ENCODE measurements around the gene NFE2. TPM values are rescaled to one million over a fixed set of nuclear protein-coding genes. Genes with fewer than 3 reads are reported as not detected.
"Not testable (repeated sequence)": the region's sequence is repeated elsewhere in the genome, so short reads cannot be mapped to it uniquely, and the experiment has no call there.

NFE2 gene
- polyA plus RNA-seq, 4 donors = 0.07 to 0.30 TPM; not detected in 2

GRCh38 chr12:54324617-54325441, 24.0 kb upstream of the NFE2 start, which contains the start of gene COPZ1:
COPZ1 (plus strand) TSS chr12:54325131; CDS start chr12:54325164, 33 bp downstream.
- H3K36me3 ChIP-seq (ENCODE audit: control insufficient read depth in 3 of 3, insufficient read depth in 2 of 3, low read depth in 1 of 3, low read length in 3 of 3) = peaks cover 0 to 6% (median 0%) of the 10 kb centered on the region in 3 donors
- H3K9me3 ChIP-seq (ENCODE audit: control insufficient read depth in 2 of 2, insufficient read depth in 1 of 2, low read depth in 1 of 2, low read length in 1 of 2) = no peaks in the 10 kb centered on the region
- H3K27me3 ChIP-seq (ENCODE audit: control insufficient read depth in 3 of 3, insufficient read depth in 3 of 3, low read length in 3 of 3) = no peaks in the 10 kb centered on the region
- H3K4me3 ChIP-seq (ENCODE audit: low read depth in 1 of 3, low read length in 3 of 3) = peak within 1 kb of the TSS; percentile 55 to 89 (median 76)
- no peak for FAIRE-seq
- peaks cover 0 to 19% (median 2%) of the 10 kb centered on the region in 3 donors for H3K4me1 ChIP-seq (ENCODE audit: control insufficient read depth in 3 of 3, insufficient read depth in 2 of 3, low read depth in 1 of 3, low read length in 2 of 3)
- H3K27ac ChIP-seq (ENCODE audit: low read depth in 1 of 3, low read length in 2 of 3) = peak within 1 kb of the TSS; percentile 87 to 94 (median 94)
- 1 to 2% (median 2%) methylated on average over 34 of the region's 34 CpGs for WGBS, 3 donors
- DNase-seq = peak; percentile 98 to 100

- FAIRE-seq (no peak), DNase-seq (no peak)
- WGBS, 3 donors = 84 to 93% (median 92%) methylated on average over 5 of the region's 5 CpGs
- H3K9me3 ChIP-seq (ENCODE audit: control insufficient read depth in 2 of 2, insufficient read depth in 1 of 2, low read depth in 1 of 2, low read length in 1 of 2) = no peaks in the 10 kb centered on the region
- no peaks in the 10 kb centered on the region for H3K36me3 ChIP-seq (ENCODE audit: control insufficient read depth in 3 of 3, insufficient read depth in 2 of 3, low read depth in 1 of 3, low read length in 3 of 3)
- H3K27ac ChIP-seq (ENCODE audit: low read depth in 1 of 3, low read length in 2 of 3) = no peak overlapping the region
- peaks cover 0 to 6% (median 0%) of the 10 kb centered on the region in 3 donors for H3K4me1 ChIP-seq (ENCODE audit: control insufficient read depth in 3 of 3, insufficient read depth in 2 of 3, low read depth in 1 of 3, low read length in 2 of 3)
- H3K4me3 ChIP-seq (ENCODE audit: low read depth in 1 of 3, low read length in 3 of 3) = no peak overlapping the region
- H3K27me3 ChIP-seq (ENCODE audit: control insufficient read depth in 3 of 3, insufficient read depth in 3 of 3, low read length in 3 of 3) = no peaks in the 10 kb centered on the region
Measured at GRCh38 chr12:54321363-54321762, 20.5 kb upstream of the NFE2 start.

GRCh38 chr12:54312309-54312708, 11.5 kb upstream of the NFE2 start:
- H3K9me3 ChIP-seq (ENCODE audit: control insufficient read depth in 2 of 2, insufficient read depth in 1 of 2, low read depth in 1 of 2, low read length in 1 of 2); FAIRE-seq; H3K27me3 ChIP-seq (ENCODE audit: control insufficient read depth in 3 of 3, insufficient read depth in 3 of 3, low read length in 3 of 3); H3K4me1 ChIP-seq (ENCODE audit: control insufficient read depth in 3 of 3, insufficient read depth in 2 of 3, low read depth in 1 of 3, low read length in 2 of 3); H3K27ac ChIP-seq (ENCODE audit: low read depth in 1 of 3, low read length in 2 of 3); H3K36me3 ChIP-seq (ENCODE audit: control insufficient read depth in 3 of 3, insufficient read depth in 2 of 3, low read depth in 1 of 3, low read length in 3 of 3); DNase-seq; H3K4me3 ChIP-seq (ENCODE audit: low read depth in 1 of 3, low read length in 3 of 3): not testable (repeated sequence)
- 81 to 90% (median 83%) methylated on average over 7 of the region's 7 CpGs for WGBS, 3 donors

- DNase-seq (no peak), FAIRE-seq (no peak)
- no peak overlapping the region for H3K4me3 ChIP-seq (ENCODE audit: low read depth in 1 of 3, low read length in 3 of 3)
- no peaks in the 10 kb centered on the region for H3K36me3 ChIP-seq (ENCODE audit: control insufficient read depth in 3 of 3, insufficient read depth in 2 of 3, low read depth in 1 of 3, low read length in 3 of 3)
- H3K9me3 ChIP-seq (ENCODE audit: control insufficient read depth in 2 of 2, insufficient read depth in 1 of 2, low read depth in 1 of 2, low read length in 1 of 2) = no peaks in the 10 kb centered on the region
- H3K4me1 ChIP-seq (ENCODE audit: control insufficient read depth in 3 of 3, insufficient read depth in 2 of 3, low read depth in 1 of 3, low read length in 2 of 3) = peaks cover 0 to 7% (median 0%) of the 10 kb centered on the region in 3 donors
- 56 to 66% (median 65%) methylated on average over 2 of the region's 2 CpGs for WGBS, 3 donors
- no peaks in the 10 kb centered on the region for H3K27me3 ChIP-seq (ENCODE audit: control insufficient read depth in 3 of 3, insufficient read depth in 3 of 3, low read length in 3 of 3)
- no peak overlapping the region for H3K27ac ChIP-seq (ENCODE audit: low read depth in 1 of 3, low read length in 2 of 3)
Measured at GRCh38 chr12:54311051-54311450, 10.2 kb upstream of the NFE2 start.

GRCh38 chr12:54306925-54307741, 6.3 kb upstream of the NFE2 start:
- DNase-seq = peak; percentile 96 to 97
- FAIRE-seq = no peak
- Histone ChIP-seq H3K4me3 (ENCODE audit: low read depth in 1 of 3, low read length in 3 of 3) (no peak overlapping the region), H3K27ac (ENCODE audit: low read depth in 1 of 3, low read length in 2 of 3) (peak overlapping the region in 1 of 3 donors; percentile 37), H3K27me3 (ENCODE audit: control insufficient read depth in 3 of 3, insufficient read depth in 3 of 3, low read length in 3 of 3) (peaks cover 0 to 8% (median 0%) of the 10 kb centered on the region in 3 donors), H3K9me3 (ENCODE audit: control insufficient read depth in 2 of 2, insufficient read depth in 1 of 2, low read depth in 1 of 2, low read length in 1 of 2) (no peaks in the 10 kb centered on the region), H3K36me3 (ENCODE audit: control insufficient read depth in 3 of 3, insufficient read depth in 2 of 3, low read depth in 1 of 3, low read length in 3 of 3) (no peaks in the 10 kb centered on the region), H3K4me1 (ENCODE audit: control insufficient read depth in 3 of 3, insufficient read depth in 2 of 3, low read depth in 1 of 3, low read length in 2 of 3) (peaks cover 0 to 18% (median 7%) of the 10 kb centered on the region in 3 donors)
- 24 to 44% (median 26%) methylated on average over 8 of the region's 8 CpGs for WGBS, 3 donors

- no peaks in the 10 kb centered on the region for H3K36me3 ChIP-seq (ENCODE audit: control insufficient read depth in 3 of 3, insufficient read depth in 2 of 3, low read depth in 1 of 3, low read length in 3 of 3)
- FAIRE-seq = no peak
Measured at GRCh38 chr12:54304187-54304810, 3.5 kb upstream of the NFE2 start.

GRCh38 chr12:54303640-54304039, 2.8 kb upstream of the NFE2 start:
- no peak for DNase-seq
- Histone ChIP-seq H3K27me3 (ENCODE audit: control insufficient read depth in 3 of 3, insufficient read depth in 3 of 3, low read length in 3 of 3) (peaks cover 0 to 16% (median 12%) of the 10 kb centered on the region in 3 donors), H3K36me3 (ENCODE audit: control insufficient read depth in 3 of 3, insufficient read depth in 2 of 3, low read depth in 1 of 3, low read length in 3 of 3) (no peaks in the 10 kb centered on the region), H3K9me3 (ENCODE audit: control insufficient read depth in 2 of 2, insufficient read depth in 1 of 2, low read depth in 1 of 2, low read length in 1 of 2) (no peaks in the 10 kb centered on the region), H3K27ac (ENCODE audit: low read depth in 1 of 3, low read length in 2 of 3) (no peak overlapping the region), H3K4me3 (ENCODE audit: low read depth in 1 of 3, low read length in 3 of 3) (no peak overlapping the region), H3K4me1 (ENCODE audit: control insufficient read depth in 3 of 3, insufficient read depth in 2 of 3, low read depth in 1 of 3, low read length in 2 of 3) (peaks cover 0 to 26% (median 7%) of the 10 kb centered on the region in 3 donors)
- no peak for FAIRE-seq

More at GRCh38 chr12:54304187-54304810, 3.5 kb upstream of the NFE2 start:
- peak; percentile 68 to 85 for DNase-seq
- H3K27me3 ChIP-seq (ENCODE audit: control insufficient read depth in 3 of 3, insufficient read depth in 3 of 3, low read length in 3 of 3) = peaks cover 0 to 16% (median 8%) of the 10 kb centered on the region in 3 donors
- peaks cover 0 to 26% (median 7%) of the 10 kb centered on the region in 3 donors for H3K4me1 ChIP-seq (ENCODE audit: control insufficient read depth in 3 of 3, insufficient read depth in 2 of 3, low read depth in 1 of 3, low read length in 2 of 3)
- H3K9me3 ChIP-seq (ENCODE audit: control insufficient read depth in 2 of 2, insufficient read depth in 1 of 2, low read depth in 1 of 2, low read length in 1 of 2) = no peaks in the 10 kb centered on the region
- H3K27ac ChIP-seq (ENCODE audit: low read depth in 1 of 3, low read length in 2 of 3) = no peak overlapping the region
- WGBS, 3 donors = 7 to 10% (median 9%) methylated on average over 12 of the region's 12 CpGs
- H3K4me3 ChIP-seq (ENCODE audit: low read depth in 1 of 3, low read length in 3 of 3) = no peak overlapping the region

Data from small intestine (tissue), 7 donors.